HEK293 (cell line): ENCODE results near the gene AGAP5.

Experiments
- CTCF ChIA-PET: fragments of 350-600 bp; formaldehyde crosslinking; extraction: SDS; loops from one replicate; lab custom pipeline; 2021; ENCODE audit warnings: antibody characterized with exemption; lab: Yijun Ruan, JAX
- POLR2A ChIA-PET: fragments of 300-600 bp; formaldehyde crosslinking; extraction: SDS; loops from one replicate; lab custom pipeline; 2020; ENCODE audit warnings: antibody characterized with exemption, inconsistent platforms; lab: Yijun Ruan, JAX
- H3K27ac ChIP-seq: fragments of 200-500 bp; sonication (Bioruptor generic); 2 replicates; pipeline ENCODE4 v1.5.1; 2014; ENCODE audit warnings: low read depth, low read length, control low read depth, inconsistent platforms; ENCODE audit errors: extremely low read depth
- H3K36me3 ChIP-seq, 2 experiments: fragments of 200-500 bp in 1 of 2; sonication (Bioruptor generic) in 1 of 2; 1 replicate in 1 of 2; 2 replicates in 1 of 2; pipeline ENCODE4 v1.5.1; 2014 to 2017; ENCODE audit warnings: inconsistent platforms in 2 of 2, low read length in 2 of 2; ENCODE audit not compliant: control insufficient read depth in 2 of 2, insufficient read depth in 1 of 2
- H3K4me1 ChIP-seq: fragments of 200-500 bp; sonication (Bioruptor generic); 2 replicates; pipeline ENCODE4 v1.5.1; 2014; ENCODE audit warnings: mild to moderate bottlenecking, low read length, inconsistent platforms; ENCODE audit not compliant: control insufficient read depth, insufficient read depth
- H3K4me3 ChIP-seq: 2 replicates; pipeline ENCODE4 v1.5.1; 2011; ENCODE audit warnings: low read depth, mild to moderate bottlenecking, control low read depth, low read length, moderate library complexity
- H3K9me3 ChIP-seq: fragments of 200-500 bp; sonication (Bioruptor generic); 2 replicates; pipeline ENCODE4 v1.5.1; 2014; ENCODE audit warnings: low read depth, low read length, inconsistent platforms; ENCODE audit not compliant: control insufficient read depth, insufficient read depth
- HOXC10 ChIP-seq: sonication (generic); formaldehyde crosslinking; IDR thresholded peaks from 2 replicates; pipeline ENCODE4 v1.8.1; 2023; ENCODE audit warnings: mild to moderate bottlenecking, missing genetic modification reagents
- KLF7 ChIP-seq: fragments of 450-650 bp; formaldehyde crosslinking; IDR thresholded peaks from 2 replicates; pipeline ENCODE4 v1.5.1; 2016; ENCODE audit warnings: missing biosample characterization, missing genetic modification characterization, borderline replicate concordance
- PRDM1 ChIP-seq: fragments of 450-650 bp; formaldehyde crosslinking; IDR thresholded peaks from 2 replicates; pipeline ENCODE4; 2016; ENCODE audit warnings: missing biosample characterization, missing genetic modification characterization
- PRDM10 ChIP-seq: fragments of 450-650 bp; formaldehyde crosslinking; IDR thresholded peaks from 2 replicates; pipeline ENCODE4 v1.5.1; 2016; ENCODE audit warnings: missing biosample characterization, missing genetic modification characterization
- RBAK ChIP-seq: fragments of 450-650 bp; formaldehyde crosslinking; IDR thresholded peaks from 2 replicates; pipeline ENCODE4 v1.5.1; 2016; ENCODE audit warnings: missing biosample characterization, missing genetic modification characterization
- SALL2 ChIP-seq: fragments of 450-650 bp; formaldehyde crosslinking; IDR thresholded peaks from 2 replicates; pipeline ENCODE4 v1.5.0; 2017; ENCODE audit warnings: missing biosample characterization, mild to moderate bottlenecking, missing genetic modification characterization, borderline replicate concordance
- ZBTB49 ChIP-seq: fragments of 450-650 bp; formaldehyde crosslinking; IDR thresholded peaks from 2 replicates; pipeline ENCODE4 v1.5.1; 2016; ENCODE audit warnings: missing biosample characterization, missing genetic modification characterization, low read depth
- ZNF175 ChIP-seq: fragments of 450-650 bp; formaldehyde crosslinking; IDR thresholded peaks from 2 replicates; pipeline ENCODE4 v1.5.1; 2016; ENCODE audit warnings: missing biosample characterization, missing genetic modification characterization
- ZNF214 ChIP-seq: fragments of 450-650 bp; formaldehyde crosslinking; IDR thresholded peaks from 2 replicates; pipeline ENCODE4 v1.5.1; 2017; ENCODE audit warnings: missing biosample characterization, mild to moderate bottlenecking, missing genetic modification characterization, borderline replicate concordance
- ZNF23 ChIP-seq: fragments of 450-650 bp; formaldehyde crosslinking; IDR thresholded peaks from 2 replicates; pipeline ENCODE4 v1.5.1; 2016; ENCODE audit warnings: missing biosample characterization, missing genetic modification characterization, borderline replicate concordance
- ZNF266 ChIP-seq: fragments of 450-650 bp; formaldehyde crosslinking; IDR thresholded peaks from 2 replicates; pipeline ENCODE4 v1.5.1; 2016; ENCODE audit warnings: missing biosample characterization, missing genetic modification characterization, low read depth
- ZNF518A ChIP-seq: fragments of 450-650 bp; formaldehyde crosslinking; conservative IDR thresholded peaks from 2 replicates; pipeline ENCODE4 v1.5.1; 2016; ENCODE audit warnings: low read depth, missing biosample characterization, missing genetic modification characterization
- ZNF544 ChIP-seq: fragments of 450-650 bp; formaldehyde crosslinking; IDR thresholded peaks from 2 replicates; pipeline ENCODE4 v1.5.0; 2017; ENCODE audit warnings: missing biosample characterization, missing genetic modification characterization
- ZNF600 ChIP-seq: fragments of 450-650 bp; formaldehyde crosslinking; IDR thresholded peaks from 2 replicates; pipeline ENCODE4 v1.5.1; 2016; ENCODE audit warnings: missing biosample characterization, missing genetic modification characterization
- TF ChIP-seq, protein P1 (sequence below): fragments of 450-650 bp; IDR thresholded peaks from 2 replicates; pipeline ENCODE4 v1.5.1; 2018; ENCODE audit warnings: missing biosample characterization, missing genetic modification characterization
- TF ChIP-seq, protein P2 (sequence below): sonication (generic); formaldehyde crosslinking; IDR thresholded peaks from 2 replicates; pipeline ENCODE4 v1.8.1; 2022; ENCODE audit warnings: mild to moderate bottlenecking, moderate library complexity, missing genetic modification reagents
- TF ChIP-seq, protein P3 (sequence below): fragments of 450-650 bp; formaldehyde crosslinking; IDR thresholded peaks from 2 replicates; pipeline ENCODE4 v1.5.1; 2016; ENCODE audit warnings: missing biosample characterization, missing genetic modification characterization
- TF ChIP-seq, protein P4 (sequence below): fragments of 450-650 bp; formaldehyde crosslinking; IDR thresholded peaks from 2 replicates; pipeline ENCODE4 v1.5.1; 2016; ENCODE audit warnings: missing biosample characterization, missing genetic modification characterization

Gene AGAP5

GRCh38 chr10:73655990-73656298, 42.0 kb downstream of the AGAP5 start, which contains the start of gene SYNPO2L (continued):
- TF ChIP-seq ZNF518A (tag by site-specific recombination) (no peak), ZNF266 (tag by site-specific recombination) (no peak), SALL2 (tag by site-specific recombination) (no peak), HOXC10 (CRISPR knock-in tag) (no peak), ZNF214 (no peak), PRDM10 (tag by site-specific recombination) (no peak)
- TF ChIP-seq, protein P1, sequence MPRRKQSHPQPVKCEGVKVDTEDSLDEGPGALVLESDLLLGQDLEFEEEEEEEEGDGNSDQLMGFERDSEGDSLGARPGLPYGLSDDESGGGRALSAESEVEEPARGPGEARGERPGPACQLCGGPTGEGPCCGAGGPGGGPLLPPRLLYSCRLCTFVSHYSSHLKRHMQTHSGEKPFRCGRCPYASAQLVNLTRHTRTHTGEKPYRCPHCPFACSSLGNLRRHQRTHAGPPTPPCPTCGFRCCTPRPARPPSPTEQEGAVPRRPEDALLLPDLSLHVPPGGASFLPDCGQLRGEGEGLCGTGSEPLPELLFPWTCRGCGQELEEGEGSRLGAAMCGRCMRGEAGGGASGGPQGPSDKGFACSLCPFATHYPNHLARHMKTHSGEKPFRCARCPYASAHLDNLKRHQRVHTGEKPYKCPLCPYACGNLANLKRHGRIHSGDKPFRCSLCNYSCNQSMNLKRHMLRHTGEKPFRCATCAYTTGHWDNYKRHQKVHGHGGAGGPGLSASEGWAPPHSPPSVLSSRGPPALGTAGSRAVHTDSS (tag by site-specific recombination) = no peak
- TF ChIP-seq, protein P2, sequence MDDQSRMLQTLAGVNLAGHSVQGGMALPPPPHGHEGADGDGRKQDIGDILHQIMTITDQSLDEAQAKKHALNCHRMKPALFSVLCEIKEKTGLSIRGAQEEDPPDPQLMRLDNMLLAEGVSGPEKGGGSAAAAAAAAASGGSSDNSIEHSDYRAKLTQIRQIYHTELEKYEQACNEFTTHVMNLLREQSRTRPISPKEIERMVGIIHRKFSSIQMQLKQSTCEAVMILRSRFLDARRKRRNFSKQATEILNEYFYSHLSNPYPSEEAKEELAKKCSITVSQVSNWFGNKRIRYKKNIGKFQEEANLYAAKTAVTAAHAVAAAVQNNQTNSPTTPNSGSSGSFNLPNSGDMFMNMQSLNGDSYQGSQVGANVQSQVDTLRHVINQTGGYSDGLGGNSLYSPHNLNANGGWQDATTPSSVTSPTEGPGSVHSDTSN = no peak

DNA sequence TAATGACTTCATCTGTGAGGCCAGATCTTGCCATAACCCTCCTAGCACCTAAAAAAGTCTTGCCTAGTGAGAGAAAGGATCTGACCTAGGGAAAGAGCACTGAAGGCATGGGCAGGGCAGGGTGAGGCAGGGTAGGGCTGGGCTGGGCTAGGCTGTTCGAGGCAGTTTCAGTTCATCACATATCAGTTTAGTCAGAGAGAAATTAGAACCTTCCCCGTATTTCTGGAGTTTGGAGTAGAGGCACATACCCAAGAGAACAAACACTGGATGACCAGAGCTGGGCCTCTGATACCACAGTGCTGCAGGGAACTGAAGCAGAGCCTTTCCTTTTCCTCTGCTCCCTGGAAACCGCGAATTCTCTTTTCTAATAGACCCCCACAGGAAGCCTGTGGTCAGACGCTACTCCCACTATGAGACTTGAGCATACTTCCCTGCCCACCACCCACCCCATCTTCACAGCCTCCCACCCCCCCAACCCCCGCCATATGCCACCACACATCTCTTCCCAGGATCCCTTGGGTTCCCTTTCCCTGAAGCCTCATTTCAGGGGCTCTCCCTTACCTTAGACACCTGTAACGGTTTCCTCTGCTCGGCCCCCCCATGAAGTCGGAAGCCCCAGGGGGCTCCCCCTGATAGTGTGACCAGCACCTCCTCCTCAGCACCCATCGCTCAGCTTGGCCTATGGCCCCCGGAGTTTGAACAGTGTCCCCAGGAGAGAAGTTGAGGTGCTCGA, 42.5 kb downstream of the AGAP5 start:
- Histone ChIP-seq H3K36me3 (no peaks in the 10 kb centered on the region), H3K27ac (no peak overlapping the region), H3K9me3 (no peaks in the 10 kb centered on the region), H3K4me1 (no peaks in the 10 kb centered on the region), H3K4me3 (no peak overlapping the region)
- POLR2A ChIA-PET = no interaction called here
- CTCF ChIA-PET = interaction anchor here (0.6 kb wide), 1 partner anchor 535 kb away, joined by 4 read pairs; no protein-coding TSS in a partner anchor
- TF ChIP-seq KLF7 (tag by site-specific recombination) = no peak
- no peak for TF ChIP-seq ZNF23
- TF ChIP-seq ZNF600 (tag by site-specific recombination) = no peak
- TF ChIP-seq, protein P3, sequence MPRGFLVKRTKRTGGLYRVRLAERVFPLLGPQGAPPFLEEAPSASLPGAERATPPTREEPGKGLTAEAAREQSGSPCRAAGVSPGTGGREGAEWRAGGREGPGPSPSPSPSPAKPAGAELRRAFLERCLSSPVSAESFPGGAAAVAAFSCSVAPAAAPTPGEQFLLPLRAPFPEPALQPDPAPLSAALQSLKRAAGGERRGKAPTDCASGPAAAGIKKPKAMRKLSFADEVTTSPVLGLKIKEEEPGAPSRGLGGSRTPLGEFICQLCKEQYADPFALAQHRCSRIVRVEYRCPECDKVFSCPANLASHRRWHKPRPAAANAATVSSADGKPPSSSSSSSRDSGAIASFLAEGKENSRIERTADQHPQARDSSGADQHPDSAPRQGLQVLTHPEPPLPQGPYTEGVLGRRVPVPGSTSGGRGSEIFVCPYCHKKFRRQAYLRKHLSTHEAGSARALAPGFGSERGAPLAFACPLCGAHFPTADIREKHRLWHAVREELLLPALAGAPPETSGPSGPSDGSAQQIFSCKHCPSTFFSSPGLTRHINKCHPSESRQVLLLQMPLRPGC (tag by site-specific recombination) = no peak
- TF ChIP-seq PRDM1 (tag by site-specific recombination) = no peak
- TF ChIP-seq ZNF544 = no peak
- TF ChIP-seq ZBTB49 (tag by site-specific recombination) = no peak
- no peak for TF ChIP-seq RBAK (tag by site-specific recombination)
- TF ChIP-seq, protein P4, sequence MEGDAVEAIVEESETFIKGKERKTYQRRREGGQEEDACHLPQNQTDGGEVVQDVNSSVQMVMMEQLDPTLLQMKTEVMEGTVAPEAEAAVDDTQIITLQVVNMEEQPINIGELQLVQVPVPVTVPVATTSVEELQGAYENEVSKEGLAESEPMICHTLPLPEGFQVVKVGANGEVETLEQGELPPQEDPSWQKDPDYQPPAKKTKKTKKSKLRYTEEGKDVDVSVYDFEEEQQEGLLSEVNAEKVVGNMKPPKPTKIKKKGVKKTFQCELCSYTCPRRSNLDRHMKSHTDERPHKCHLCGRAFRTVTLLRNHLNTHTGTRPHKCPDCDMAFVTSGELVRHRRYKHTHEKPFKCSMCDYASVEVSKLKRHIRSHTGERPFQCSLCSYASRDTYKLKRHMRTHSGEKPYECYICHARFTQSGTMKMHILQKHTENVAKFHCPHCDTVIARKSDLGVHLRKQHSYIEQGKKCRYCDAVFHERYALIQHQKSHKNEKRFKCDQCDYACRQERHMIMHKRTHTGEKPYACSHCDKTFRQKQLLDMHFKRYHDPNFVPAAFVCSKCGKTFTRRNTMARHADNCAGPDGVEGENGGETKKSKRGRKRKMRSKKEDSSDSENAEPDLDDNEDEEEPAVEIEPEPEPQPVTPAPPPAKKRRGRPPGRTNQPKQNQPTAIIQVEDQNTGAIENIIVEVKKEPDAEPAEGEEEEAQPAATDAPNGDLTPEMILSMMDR = no peak
- no peak for TF ChIP-seq ZNF175 (tag by site-specific recombination)
